Measurements from ENCODE around the gene TTC24. TPM values are rescaled to one million over a fixed set of nuclear protein-coding genes. Genes with fewer than 3 reads are reported as not detected.
A peak's percentile ranks its signal among the peaks of the same experiment; 100 is the strongest.

TTC24 gene
- total and polyA plus RNA-seq, 3 donors from 2014 or later, result 0.38 TPM; not detected in 2

DNA sequence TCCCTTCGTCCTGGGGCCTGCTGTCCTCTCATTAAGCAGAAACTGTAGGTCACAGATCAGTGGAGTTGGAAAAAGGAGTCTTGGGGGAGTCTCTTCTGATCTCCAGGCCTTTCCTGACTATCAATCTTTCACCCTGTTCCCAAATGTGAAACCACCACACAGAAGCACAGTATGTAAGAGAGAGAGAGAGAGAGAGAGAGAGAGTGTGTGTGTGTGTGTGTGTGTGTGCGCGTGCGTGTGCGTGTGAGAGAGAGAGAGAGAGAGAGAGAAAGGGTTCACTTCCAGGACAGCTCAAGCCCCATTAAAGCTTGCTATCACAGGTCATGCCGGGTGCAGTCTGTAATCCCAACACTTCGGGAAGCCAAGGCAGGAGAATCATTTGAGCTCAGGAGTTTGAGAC, 1.5 kb upstream of the TTC24 start:
- Histone ChIP-seq H3K4me1 (no peaks in the 10 kb centered on the region), H3K4me3 (no peak overlapping the region), H3K27me3 (no peaks in the 10 kb centered on the region), H3K36me3 (ENCODE audit: low read depth, missing control alignments) (no peaks in the 10 kb centered on the region), H3K27ac (no peak overlapping the region), H3K9me3 (no peaks in the 10 kb centered on the region)
- no peak for DNase-seq
- WGBS, 2 donors, result 50 to 54% methylated on average over 7 of the region's 7 CpGs
- TF ChIP-seq POLR2A (IDR thresholded peaks at IDR 0.05) (no peak), CTCF (IDR thresholded peaks at IDR 0.05) (no peak)
- intact Hi-C loops (cut with DNase I; ENCODE audit: low total_unique reads), result no loop called here

DNA sequence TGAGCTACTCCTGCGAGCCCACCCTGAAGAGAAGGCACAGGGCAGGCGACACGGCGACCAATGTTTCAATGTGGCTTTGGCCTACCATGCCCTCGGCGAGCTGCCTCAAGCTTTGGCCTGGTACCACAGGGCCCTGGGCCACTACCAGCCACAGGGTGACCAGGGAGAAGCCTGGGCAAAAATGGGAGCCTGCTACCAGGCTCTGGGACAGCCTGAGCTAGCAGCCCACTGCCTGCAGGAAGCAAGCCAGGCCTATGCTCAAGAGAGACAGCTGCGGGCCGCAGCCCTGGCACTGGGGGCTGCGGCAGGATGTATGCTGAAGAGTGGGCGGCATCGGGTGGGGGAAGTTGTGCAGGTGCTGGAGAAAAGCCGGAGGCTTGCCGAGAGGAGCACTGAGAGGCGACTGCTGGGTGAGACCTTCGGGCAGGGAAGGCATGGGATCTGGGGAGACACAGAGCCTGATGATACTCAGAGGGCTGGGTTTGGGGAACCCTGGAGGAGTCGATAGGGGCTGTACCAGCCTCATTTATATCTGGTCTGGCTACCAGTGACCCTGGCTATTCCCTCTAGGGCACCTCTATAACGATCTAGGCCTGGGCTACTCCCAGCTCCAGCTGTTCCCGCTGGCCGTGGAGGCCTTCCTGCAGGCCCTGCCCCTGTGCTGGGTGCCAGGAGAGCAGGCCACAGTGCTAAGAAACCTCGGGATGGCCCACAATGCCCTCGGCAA, 2.3 kb downstream of the TTC24 start:
- WGBS, 2 donors, result 66 to 84% methylated on average over 16 to 21 of the region's 21 CpGs
- DNase-seq, result no peak
- intact Hi-C loops (cut with DNase I; ENCODE audit: low total_unique reads), result loop anchor here (10.0 kb wide), 1 partner anchor 73 kb away; no protein-coding TSS in a partner anchor
- no peaks in the 10 kb centered on the region for H3K36me3 ChIP-seq (ENCODE audit: low read depth, missing control alignments)
- H3K4me1 ChIP-seq, result no peaks in the 10 kb centered on the region
- no peak overlapping the region for H3K27ac ChIP-seq
- H3K4me3 ChIP-seq, result no peak overlapping the region
- H3K27me3 ChIP-seq, result no peaks in the 10 kb centered on the region
- TF ChIP-seq CTCF (IDR thresholded peaks at IDR 0.05) (no peak), POLR2A (IDR thresholded peaks at IDR 0.05) (no peak)
- H3K9me3 ChIP-seq, result no peaks in the 10 kb centered on the region

GRCh38 chr1:156582388-156583017, 3.0 kb downstream of the TTC24 start:
- no peak for DNase-seq
- H3K27ac ChIP-seq, result no peak overlapping the region
- 79 to 84% methylated on average over 9 of the region's 9 CpGs for WGBS, 2 donors
- no peaks in the 10 kb centered on the region for H3K27me3 ChIP-seq
- H3K36me3 ChIP-seq (ENCODE audit: low read depth, missing control alignments), result no peaks in the 10 kb centered on the region
- H3K4me1 ChIP-seq, result no peaks in the 10 kb centered on the region
- H3K9me3 ChIP-seq, result no peaks in the 10 kb centered on the region
- TF ChIP-seq POLR2A (IDR thresholded peaks at IDR 0.05) (no peak), CTCF (IDR thresholded peaks at IDR 0.05) (no peak)
- intact Hi-C loops (cut with DNase I; ENCODE audit: low total_unique reads), result loop anchor here (10.0 kb wide), 1 partner anchor 72 kb away; no protein-coding TSS in a partner anchor
- H3K4me3 ChIP-seq, result no peak overlapping the region

GRCh38 chr1:156583821-156584622, 4.5 kb downstream of the TTC24 start:
- H3K36me3 ChIP-seq (ENCODE audit: low read depth, missing control alignments), result no peaks in the 10 kb centered on the region
- intact Hi-C loops (cut with DNase I; ENCODE audit: low total_unique reads), result loop anchor here (10.0 kb wide), 1 partner anchor 71 kb away; no protein-coding TSS in a partner anchor
- WGBS, 2 donors, result 46 to 48% methylated on average over 20 of the region's 20 CpGs
- peaks cover 1% of the 10 kb centered on the region for H3K4me1 ChIP-seq
- TF ChIP-seq CTCF (IDR thresholded peaks at IDR 0.05), result peak; percentile 86 to 97 (median 90)
- no peak for TF ChIP-seq POLR2A (IDR thresholded peaks at IDR 0.05)
- no peak overlapping the region for H3K27ac ChIP-seq
- peak; percentile 93 for DNase-seq
- H3K4me3 ChIP-seq, result no peak overlapping the region
- H3K27me3 ChIP-seq, result no peaks in the 10 kb centered on the region
- no peaks in the 10 kb centered on the region for H3K9me3 ChIP-seq
